IMR-90 (cell line): Measurements from ENCODE around the gene RBMS3. TPM values are rescaled to one million over a fixed set of nuclear protein-coding genes. Genes with fewer than 3 reads are reported as not detected.

Source experiments
- ATAC-seq: fragments of 200-7000 bp; cut with Tn5 transposase; 2 replicates; pipeline ENCODE4 v1.9.1; 2020; ENCODE audit warnings: low read depth, mild to moderate bottlenecking, moderate library complexity
- BruUV-seq: library from RNA; stranded (reverse); fragments of 400-500 nt; replicated peaks from 2 replicates; lab custom pipeline; 2021; lab: Mats Ljungman, UMichigan
- CTCF ChIA-PET: fragments of 300-600 bp; formaldehyde crosslinking; extraction: SDS; loops from one replicate; lab custom pipeline; 2021; ENCODE audit warnings: antibody characterized with exemption; lab: Yijun Ruan, JAX
- POLR2A ChIA-PET: fragments of 300-600 bp; sonication (Branson Sonifier 250); formaldehyde crosslinking; loops from one replicate; lab custom pipeline; 2022; ENCODE audit warnings: antibody characterized with exemption; ENCODE audit not compliant: unreplicated experiment; lab: Charles Lee
- DNase-seq: peaks from one replicate; pipeline ENCODE4 v3.0.0; 2013
- H2AFZ ChIP-seq: replicated peaks from 2 replicates; pipeline ENCODE3; 2013; ENCODE audit warnings: low read length, mild to moderate bottlenecking; ENCODE audit not compliant: poor library complexity
- H2AK5ac ChIP-seq: 2 replicates; pipeline ENCODE4 v1.6.1; 2013; ENCODE audit warnings: low read depth, low read length, inconsistent platforms
- H2AK9ac ChIP-seq: replicated peaks from 2 replicates; pipeline ENCODE3; 2013; ENCODE audit warnings: mild to moderate bottlenecking, low read depth, low read length, moderate library complexity; ENCODE audit not compliant: poor library complexity
- H2BK120ac ChIP-seq: 2 replicates; pipeline ENCODE4 v1.6.1; 2013; ENCODE audit warnings: low read depth, low read length, inconsistent platforms
- H2BK15ac ChIP-seq: 3 replicates; pipeline ENCODE4 v1.6.1; 2013; ENCODE audit warnings: low read depth, low read length, inconsistent platforms
- H2BK20ac ChIP-seq: 2 replicates; pipeline ENCODE4 v1.6.1; 2013; ENCODE audit warnings: low read depth, mild to moderate bottlenecking, inconsistent platforms, low read length, moderate library complexity
- H2BK5ac ChIP-seq: 2 replicates; pipeline ENCODE4 v1.6.1; 2013; ENCODE audit warnings: mild to moderate bottlenecking, low read depth, low read length, inconsistent platforms; ENCODE audit not compliant: poor library complexity, severe bottlenecking
- H3K14ac ChIP-seq: replicated peaks from 2 replicates; pipeline ENCODE4 v1.6.1; 2013; ENCODE audit warnings: low read depth, low read length, inconsistent platforms
- H3K18ac ChIP-seq: 2 replicates; pipeline ENCODE4 v1.6.1; 2013; ENCODE audit warnings: low read depth, low read length, control low read depth
- H3K23ac ChIP-seq: 2 replicates; pipeline ENCODE4 v1.6.1; 2013; ENCODE audit warnings: low read depth, low read length, inconsistent platforms
- H3K27ac ChIP-seq: 2 replicates; pipeline ENCODE4 v1.5.1; 2013; ENCODE audit warnings: mild to moderate bottlenecking, control low read depth, low read length; ENCODE audit not compliant: insufficient read depth
- H3K27me3 ChIP-seq: 2 replicates; pipeline ENCODE4 v1.6.1; 2013; ENCODE audit warnings: low read length; ENCODE audit not compliant: control insufficient read depth, insufficient read depth
- H3K36me3 ChIP-seq: 2 replicates; pipeline ENCODE4 v1.6.1; 2013; ENCODE audit warnings: low read length, mixed read lengths; ENCODE audit not compliant: control insufficient read depth, insufficient read depth
- H3K4ac ChIP-seq: 2 replicates; pipeline ENCODE4 v1.6.1; 2013; ENCODE audit warnings: low read depth, low read length, inconsistent platforms
- H3K4me1 ChIP-seq: 2 replicates; pipeline ENCODE4 v1.6.1; 2013; ENCODE audit warnings: low read length, mixed read lengths; ENCODE audit not compliant: control insufficient read depth, insufficient read depth
- H3K4me2 ChIP-seq: 2 replicates; pipeline ENCODE4 v1.6.1; 2013; ENCODE audit warnings: low read depth, mild to moderate bottlenecking, control low read depth, low read length, moderate library complexity
- H3K4me3 ChIP-seq: 2 replicates; pipeline ENCODE4 v1.5.1; 2013; ENCODE audit warnings: low read depth, mild to moderate bottlenecking, control low read depth, low read length, moderate library complexity; ENCODE audit not compliant: insufficient read depth
- H3K56ac ChIP-seq: 2 replicates; pipeline ENCODE4 v1.6.1; 2013; ENCODE audit warnings: low read length, inconsistent platforms; ENCODE audit not compliant: insufficient read depth; ENCODE audit errors: extremely low read depth
- H3K79me1 ChIP-seq, 2 experiments: 2 replicates each; pipeline ENCODE4 v1.6.1; 2013; ENCODE audit warnings: low read length in 2 of 2, inconsistent platforms in 1 of 2, low read depth in 1 of 2
- H3K9ac ChIP-seq: 2 replicates; pipeline ENCODE4 v1.6.1; 2013; ENCODE audit warnings: low read depth, low read length, control low read depth
- H3K9me1 ChIP-seq: 2 replicates; pipeline ENCODE4 v1.6.1; 2013; ENCODE audit warnings: low read length, inconsistent platforms; ENCODE audit not compliant: insufficient read depth
- H3K9me3 ChIP-seq: 2 replicates; pipeline ENCODE4 v1.6.1; 2013; ENCODE audit warnings: low read length; ENCODE audit not compliant: control insufficient read depth, insufficient read depth
- H4K20me1 ChIP-seq: 2 replicates; pipeline ENCODE4 v1.6.1; 2013; ENCODE audit warnings: low read length, inconsistent platforms; ENCODE audit not compliant: insufficient read depth
- H4K5ac ChIP-seq: 2 replicates; pipeline ENCODE4 v1.6.1; 2013; ENCODE audit warnings: mild to moderate bottlenecking, low read depth, low read length, control low read depth
- H4K8ac ChIP-seq, 2 experiments: 2 replicates each; pipeline ENCODE4 v1.6.1; 2013; ENCODE audit warnings: low read depth in 2 of 2, low read length in 2 of 2, control low read depth in 1 of 2, inconsistent platforms in 1 of 2
- H4K91ac ChIP-seq: 2 replicates; pipeline ENCODE4 v1.6.1; 2013; ENCODE audit warnings: low read depth, low read length, inconsistent platforms; ENCODE audit not compliant: insufficient read depth
- BHLHE40 ChIP-seq: fragments of 150-350 bp; IDR thresholded peaks from 2 replicates; pipeline ENCODE4 v1.6.1; 2016; ENCODE audit warnings: mild to moderate bottlenecking, low read depth, low read length
- FOS ChIP-seq: fragments of 150-350 bp; IDR thresholded peaks from 2 replicates; pipeline ENCODE4 v1.6.1; 2016; ENCODE audit warnings: low read depth, low read length
- MAFK ChIP-seq: IDR thresholded peaks from 2 replicates; pipeline ENCODE4 v1.6.1; 2012; ENCODE audit warnings: low read depth, low read length, improper control_type of control experiment
- NFE2L2 ChIP-seq: fragments of 150-350 bp; IDR thresholded peaks from 2 replicates; pipeline ENCODE4 v1.6.1; 2016; ENCODE audit warnings: low read depth, mild to moderate bottlenecking, low read length
- RAD21 ChIP-seq: IDR thresholded peaks from 2 replicates; pipeline ENCODE4 v1.6.1; 2012; ENCODE audit warnings: low read length, improper control_type of control experiment
- RCOR1 ChIP-seq: IDR thresholded peaks from 2 replicates; pipeline ENCODE4 v1.6.1; 2012; ENCODE audit warnings: mild to moderate bottlenecking, low read length, improper control_type of control experiment; ENCODE audit not compliant: insufficient replicate concordance
- SMC3 ChIP-seq: fragments of 150-350 bp; IDR thresholded peaks from 2 replicates; pipeline ENCODE4 v1.6.1; 2016; ENCODE audit warnings: low read depth, mild to moderate bottlenecking, antibody characterized with exemption, low read length, moderate library complexity
- dilution Hi-C: fragments of 300-500 bp; cut with HindIII; formaldehyde crosslinking; loops from one replicate; pipeline ENCODE4 v1.14.3; 2018; ENCODE audit warnings: low sequenced_read_pairs; ENCODE audit not compliant: unreplicated experiment
- in situ Hi-C: fragments of 300-500 bp; cut with MboI; formaldehyde crosslinking; loops from 3 replicates; pipeline ENCODE4 v1.14.3; 2019; ENCODE audit warnings: low sequenced_read_pairs, inconsistent platforms, mixed read lengths
- intact Hi-C: fragments of 100-400 bp; cut with micrococcal nuclease; formaldehyde crosslinking; loops from 2 replicates; pipeline ENCODE4 v1.10.0; 2022
- polyA plus RNA-seq, 3 experiments: library from polyadenylated mRNA; depleted of rRNA; stranded (reverse); fragments of >200 nt; gene quantifications; 2 replicates each; pipeline ENCODE4 v1.2.3, GENCODE V29; 2012; ENCODE audit warnings: low replicate concordance in 1 of 3
- total RNA-seq: library from RNA; depleted of rRNA; stranded (reverse); fragments of >200 nt; gene quantifications from 2 replicates; pipeline ENCODE4 v1.2.3, GENCODE V29; 2012

Gene RBMS3
- total and polyA plus RNA-seq, 2 of the 4 experiments (the other 2 are of a cell fraction), result 15.2 to 127 TPM

DNA sequence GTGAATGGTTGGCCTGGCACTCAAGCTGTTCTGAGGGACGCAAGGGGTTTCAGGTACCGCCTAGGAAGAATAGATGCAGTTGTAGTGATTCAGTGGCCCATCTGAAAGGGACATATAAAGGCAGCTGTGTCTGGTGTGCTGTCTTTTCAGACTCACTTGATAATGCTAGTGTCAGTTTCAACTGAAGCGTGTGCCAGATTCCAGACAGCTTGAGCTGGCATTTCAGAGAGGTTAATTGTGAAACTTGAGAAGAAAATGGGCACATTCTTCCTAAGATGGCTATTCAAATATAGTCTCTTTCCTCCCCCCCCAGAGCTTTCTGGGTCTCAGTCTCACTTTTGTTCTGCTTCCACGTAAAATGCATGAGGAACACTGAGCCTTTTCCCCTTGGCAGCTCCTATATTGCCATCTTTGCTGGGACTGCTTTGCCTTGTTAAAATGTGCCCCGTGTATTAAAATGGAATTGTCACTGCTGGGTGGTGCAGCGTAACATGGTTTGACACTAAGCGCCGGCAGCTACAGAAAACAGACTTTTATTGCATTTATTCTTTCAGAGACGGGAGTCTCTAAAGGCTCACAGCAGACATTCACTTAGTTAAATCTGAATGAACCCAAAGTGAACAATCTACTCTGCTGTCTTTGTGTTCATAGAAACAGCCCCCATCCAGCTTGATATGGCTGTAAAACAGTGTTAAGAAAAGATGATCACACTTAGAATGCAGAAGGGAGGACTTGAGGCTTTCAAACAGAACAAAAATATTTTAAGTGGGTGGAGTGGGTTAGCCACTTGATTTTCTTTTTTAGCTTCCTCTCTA is 478.7 kb downstream of the RBMS3 start (continued):
- TF ChIP-seq SMC3 (no peak), RAD21 (no peak), MAFK (no peak)

DNA sequence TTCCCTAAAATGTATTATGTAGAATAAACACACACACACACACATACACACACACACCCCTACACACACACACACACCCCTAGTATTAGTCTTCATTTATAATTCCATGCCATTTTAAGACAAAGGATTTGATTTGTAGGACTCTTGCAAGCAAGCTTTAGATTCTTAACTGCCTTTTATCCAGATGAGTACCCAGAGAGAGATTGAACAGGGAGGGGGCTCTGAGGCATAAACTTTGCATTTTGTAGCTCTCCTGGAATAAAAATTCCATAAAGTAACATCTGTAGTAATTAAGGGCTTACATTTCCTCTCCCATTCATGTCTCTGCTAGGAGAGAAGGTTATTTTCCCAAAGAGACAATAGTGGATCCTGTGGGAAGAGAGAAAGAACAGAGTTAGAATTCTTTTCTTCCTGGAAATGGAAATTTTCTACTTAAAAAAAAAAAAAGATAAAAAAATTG is 479.4 kb downstream of the RBMS3 start:
- no peak overlapping the region for H2BK5ac ChIP-seq
- H2BK120ac ChIP-seq, result 0 out of 2 replicates have a peak overlapping the region, but pooled peaks have one; percentile 93
- no peak overlapping the region for H2AK5ac ChIP-seq
- DNase-seq (no peak), ATAC-seq (no peak)
- no peak overlapping the region for H3K56ac ChIP-seq
- TF ChIP-seq NFE2L2, result no peak
- TF ChIP-seq FOS, result no peak
- no peak for TF ChIP-seq RCOR1
- no peak for TF ChIP-seq BHLHE40
- TF ChIP-seq SMC3, result no peak
- no peak overlapping the region for H3K27ac ChIP-seq
- H3K27me3 ChIP-seq, result no peaks in the 10 kb centered on the region
- H3K4me3 ChIP-seq, result no peak overlapping the region
- in situ Hi-C loops, result loop anchor here (10.0 kb wide), 2 partner anchors 475 to 845 kb away; partner anchors contain the start of gene RBMS3
- no peak overlapping the region for H3K4me2 ChIP-seq
- CTCF ChIA-PET, result interaction anchor here (0.6 to 0.7 kb wide), 3 partner anchors 85 to 278 kb away, joined by 3 to 5 read pairs (median 3); no protein-coding TSS in a partner anchor
- H4K91ac ChIP-seq, result no peak overlapping the region
- BruUV-seq, result no TSS peak
- no peak overlapping the region for H3K9ac ChIP-seq
- H3K18ac ChIP-seq, result peak overlapping the region; percentile 33; the same call in 1 of the 2 replicates
- H3K14ac ChIP-seq, result peak overlapping the region; percentile 90; the same call in 1 of the 2 replicates
- no peak overlapping the region for H2AFZ ChIP-seq
- H4K8ac ChIP-seq, result peak overlapping the region in 1 of 2 experiments; percentile 56; a peak in 1 of 4 replicates
- 0 out of 2 replicates have a peak overlapping the region, but pooled peaks have one; percentile 76 for H2BK20ac ChIP-seq
- peak overlapping the region; percentile 34; the same call in 1 of the 3 replicates for H2BK15ac ChIP-seq
- H3K9me3 ChIP-seq, result no peaks in the 10 kb centered on the region
- peaks cover 21% of the 10 kb centered on the region for H3K4me1 ChIP-seq
- H2AK9ac ChIP-seq, result no peak overlapping the region
- H3K4ac ChIP-seq, result no peak overlapping the region
- POLR2A ChIA-PET, result no interaction called here
- no peak overlapping the region for H3K23ac ChIP-seq
- intact Hi-C loops, result loop anchor here (5.0 to 10.0 kb wide), 2 partner anchors 618 to 905 kb away; no protein-coding TSS in a partner anchor
- H3K36me3 ChIP-seq, result no peaks in the 10 kb centered on the region
- no peaks in the 10 kb centered on the region for H4K20me1 ChIP-seq
- peaks cover 6% of the 10 kb centered on the region for H3K9me1 ChIP-seq
- dilution Hi-C loops, result no loop called here
- no peak overlapping the region; the same call in 1 of the 2 replicates for H4K5ac ChIP-seq
- peaks cover 8 to 19% of the 10 kb centered on the region in 2 experiments for H3K79me1 ChIP-seq
